Liver (tissue), 9 donors: ENCODE results near the gene WDR62. TPM values are rescaled to one million over a fixed set of nuclear protein-coding genes. Genes with fewer than 3 reads are reported as not detected.

Experiments
- DNase-seq: peaks from one replicate; pipeline ENCODE4 v3.0.0-alpha.2; 2017; ENCODE audit warnings: low spot score
- H3K27ac ChIP-seq, 2 donors: one replicate each; pipeline ENCODE4 v1.7.0; 2013; ENCODE audit warnings: inconsistent platforms in 2 of 2, low read length in 2 of 2, control low read depth in 1 of 2, low read depth in 1 of 2, mild to moderate bottlenecking in 1 of 2
- H3K27me3 ChIP-seq, 4 donors: one replicate each; pipeline versions ENCODE4 v1.6.1 to v1.7.0; 2013; ENCODE audit warnings: low read length in 3 of 4, inconsistent platforms in 1 of 4, mild to moderate bottlenecking in 1 of 4, moderate library complexity in 1 of 4; ENCODE audit not compliant: control insufficient read depth in 4 of 4, insufficient read depth in 4 of 4
- H3K36me3 ChIP-seq, 4 donors: one replicate each; pipeline versions ENCODE4 v1.6.1 to v1.7.0; 2013; ENCODE audit warnings: low read length in 3 of 4, mild to moderate bottlenecking in 3 of 4, low read depth in 1 of 4, moderate library complexity in 1 of 4; ENCODE audit not compliant: control insufficient read depth in 4 of 4, insufficient read depth in 3 of 4
- H3K4me1 ChIP-seq, 4 donors: one replicate each; pipeline versions ENCODE4 v1.6.1 to v1.7.0; 2013; ENCODE audit warnings: low read length in 3 of 4, mild to moderate bottlenecking in 3 of 4, moderate library complexity in 1 of 4; ENCODE audit not compliant: control insufficient read depth in 4 of 4, insufficient read depth in 4 of 4
- H3K4me3 ChIP-seq, 3 donors: one replicate each; pipeline versions ENCODE4 v1.6.1 to v1.7.0; 2013; ENCODE audit warnings: low read length in 3 of 3, control low read depth in 1 of 3, low read depth in 1 of 3, mild to moderate bottlenecking in 1 of 3
- H3K9ac ChIP-seq, 2 donors: one replicate each; pipeline ENCODE4 v1.7.0; 2013; ENCODE audit warnings: low read length in 2 of 2, mild to moderate bottlenecking in 2 of 2, moderate library complexity in 2 of 2, control low read depth in 1 of 2, low read depth in 1 of 2
- H3K9me3 ChIP-seq, 4 donors: one replicate each; pipeline versions ENCODE4 v1.6.1 to v1.7.0; 2013; ENCODE audit warnings: low read length in 3 of 4; ENCODE audit not compliant: control insufficient read depth in 4 of 4
- EGR1 ChIP-seq, 2 donors: IDR thresholded peaks; 2 replicates each; pipeline ENCODE4 v1.6.1; 2016 to 2018; ENCODE audit warnings: antibody characterized with exemption in 2 of 2, low read depth in 2 of 2
- FOXA1 ChIP-seq: IDR thresholded peaks from 2 replicates; pipeline ENCODE4 v1.6.1; 2016; ENCODE audit warnings: antibody characterized with exemption
- FOXA2 ChIP-seq: IDR thresholded peaks from 2 replicates; pipeline ENCODE4 v1.6.1; 2016; ENCODE audit warnings: antibody characterized with exemption
- GABPA ChIP-seq, 2 donors: IDR thresholded peaks in 1 of 2; conservative IDR thresholded peaks in 1 of 2; 2 replicates each; pipeline ENCODE4 v1.6.1; 2016; ENCODE audit warnings: antibody characterized with exemption in 2 of 2, mild to moderate bottlenecking in 1 of 2, moderate library complexity in 1 of 2
- HNF4A ChIP-seq, 2 donors: conservative IDR thresholded peaks; 2 replicates each; pipeline ENCODE4 v1.6.1; 2016; ENCODE audit warnings: antibody characterized with exemption in 2 of 2, mild to moderate bottlenecking in 2 of 2
- HNF4G ChIP-seq: IDR thresholded peaks from 2 replicates; pipeline ENCODE4 v1.6.1; 2016; ENCODE audit warnings: antibody characterized with exemption
- JUND ChIP-seq, 2 donors: IDR thresholded peaks; 2 replicates each; pipeline ENCODE4 v1.6.1; 2016; ENCODE audit warnings: antibody characterized with exemption in 2 of 2
- NR2F2 ChIP-seq: IDR thresholded peaks from 2 replicates; pipeline ENCODE4 v1.6.1; 2016; ENCODE audit warnings: antibody characterized with exemption
- RAD21 ChIP-seq, 2 donors: IDR thresholded peaks; 2 replicates each; pipeline ENCODE4 v1.6.1; 2016; ENCODE audit warnings: antibody characterized with exemption in 2 of 2, mild to moderate bottlenecking in 2 of 2
- RXRA ChIP-seq, 2 donors: IDR thresholded peaks; 2 replicates each; pipeline ENCODE4 v1.6.1; 2017 to 2018; ENCODE audit warnings: antibody characterized with exemption in 2 of 2, mild to moderate bottlenecking in 1 of 2
- SP1 ChIP-seq: IDR thresholded peaks from 2 replicates; pipeline ENCODE4 v1.6.1; 2018; ENCODE audit warnings: antibody characterized with exemption, mild to moderate bottlenecking
- TAF1 ChIP-seq: conservative IDR thresholded peaks from 2 replicates; pipeline ENCODE4 v1.6.1; 2016; ENCODE audit warnings: antibody characterized with exemption, mild to moderate bottlenecking
- YY1 ChIP-seq: IDR thresholded peaks from 2 replicates; pipeline ENCODE4 v1.6.1; 2016; ENCODE audit warnings: antibody characterized with exemption, mild to moderate bottlenecking
- WGBS: extraction: QIAGEN DNeasy Blood & Tissue Kit; methylation state at CpG from one replicate; pipeline ENCODE4 v1.1.7; 2013; 5-methylcytosine and 5-hydroxymethylcytosine counted together
- polyA plus RNA-seq, 2 donors: library from polyadenylated mRNA; stranded (reverse) in 1 of 2; unstranded in 1 of 2; fragments of 200-250 nt in 1 of 2; fragments of >200 nt in 1 of 2; fragmentation: Nextera tagmentation in 1 of 2; extraction: Ambion mirVana in 1 of 2; gene quantifications; one replicate each; pipeline versions ENCODE4 v1.2.1 to v1.2.3, GENCODE V29; 2013 to 2015
- total RNA-seq, 2 donors: library from RNA; depleted of rRNA; stranded (reverse); fragments of >200 nt; gene quantifications; one replicate each; pipeline ENCODE4 v1.2.3, GENCODE V29; 2014
- TF ChIP-seq, protein P1 (sequence below): IDR thresholded peaks from 2 replicates; pipeline ENCODE4 v1.6.1; 2016; ENCODE audit warnings: antibody characterized with exemption
- TF ChIP-seq, protein P2 (sequence below): IDR thresholded peaks from 2 replicates; pipeline ENCODE4 v1.6.1; 2016; ENCODE audit warnings: antibody characterized with exemption
- TF ChIP-seq, protein P3 (sequence below): IDR thresholded peaks from 2 replicates; pipeline ENCODE4 v1.6.1; 2016; ENCODE audit warnings: antibody characterized with exemption, mild to moderate bottlenecking
- TF ChIP-seq, protein P4 (sequence below): IDR thresholded peaks from 2 replicates; pipeline ENCODE4 v1.6.1; 2016; ENCODE audit warnings: antibody characterized with exemption
- TF ChIP-seq, protein P5 (sequence below): fragments of 150-350 bp; IDR thresholded peaks from 2 replicates; pipeline ENCODE4 v1.5.1; 2017; ENCODE audit warnings: improper control_type of control experiment, low read depth, low read length; ENCODE audit not compliant: missing input control
- donor health status: healthy.
- donor health status: healthy.
- donor health status: healthy.
- donor health status: healthy.
- donor health status: healthy.

WDR62 gene
- total and polyA plus RNA-seq, 4 donors, result 0.26 to 6.6 (median 0.71) TPM

DNA sequence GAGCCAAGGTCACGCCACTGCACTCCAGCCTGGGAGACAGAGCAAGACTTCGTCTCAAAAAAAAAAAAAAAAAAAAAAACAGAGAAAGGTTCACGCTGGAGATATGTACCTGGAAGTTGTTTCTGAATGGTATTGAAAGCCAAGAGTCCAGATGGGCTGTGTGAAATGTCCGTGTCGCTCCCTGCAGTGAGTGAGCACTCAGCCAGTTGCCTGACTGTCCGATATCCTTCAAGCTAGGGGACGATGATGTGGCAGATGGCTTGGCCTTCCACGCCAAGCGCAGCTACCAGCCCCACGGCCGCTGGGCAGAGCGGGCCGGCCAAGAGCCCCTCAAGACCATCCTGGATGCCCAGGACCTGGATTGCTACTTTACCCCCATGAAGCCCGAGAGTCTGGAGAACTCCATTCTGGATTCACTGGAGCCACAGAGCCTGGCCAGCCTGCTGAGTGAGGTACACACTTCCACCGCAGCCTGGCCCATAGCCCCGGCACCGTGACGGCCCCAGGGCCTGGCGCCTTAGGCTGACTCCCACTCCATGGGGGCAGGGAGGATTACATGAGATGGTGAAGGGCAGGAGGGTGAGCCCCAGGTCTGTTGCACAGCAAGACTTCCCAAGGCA is 44.6 kb downstream of the WDR62 start:
- 96% methylated on average over 19 of the region's 19 CpGs for WGBS
- no peak overlapping the region for H3K4me3 ChIP-seq
- no peaks in the 10 kb centered on the region for H3K4me1 ChIP-seq
- H3K27ac ChIP-seq, result no peak overlapping the region
- H3K27me3 ChIP-seq, result no peaks in the 10 kb centered on the region
- no peaks in the 10 kb centered on the region for H3K36me3 ChIP-seq
- no peak for DNase-seq
- H3K9ac ChIP-seq, result no peak overlapping the region
- no peaks in the 10 kb centered on the region for H3K9me3 ChIP-seq
- TF ChIP-seq GABPA (IDR thresholded peaks at IDR 0.05 in 1 of 2, conservative IDR thresholded peaks at IDR 0.05 in 1 of 2) (no peak), YY1 (no peak), RAD21 (IDR thresholded peaks at IDR 0.05) (no peak), JUND (IDR thresholded peaks at IDR 0.05) (no peak), EGR1 (IDR thresholded peaks at IDR 0.05; ENCODE audit: low read depth in 2 of 2) (no peak), TAF1 (no peak), SP1 (no peak), NR2F2 (no peak), HNF4A (conservative IDR thresholded peaks at IDR 0.05) (no peak), FOXA2 (no peak), HNF4G (no peak), FOXA1 (no peak), RXRA (IDR thresholded peaks at IDR 0.05) (no peak)
- TF ChIP-seq, protein P1, sequence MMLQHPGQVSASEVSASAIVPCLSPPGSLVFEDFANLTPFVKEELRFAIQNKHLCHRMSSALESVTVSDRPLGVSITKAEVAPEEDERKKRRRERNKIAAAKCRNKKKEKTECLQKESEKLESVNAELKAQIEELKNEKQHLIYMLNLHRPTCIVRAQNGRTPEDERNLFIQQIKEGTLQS, result no peak
- TF ChIP-seq, protein P2, sequence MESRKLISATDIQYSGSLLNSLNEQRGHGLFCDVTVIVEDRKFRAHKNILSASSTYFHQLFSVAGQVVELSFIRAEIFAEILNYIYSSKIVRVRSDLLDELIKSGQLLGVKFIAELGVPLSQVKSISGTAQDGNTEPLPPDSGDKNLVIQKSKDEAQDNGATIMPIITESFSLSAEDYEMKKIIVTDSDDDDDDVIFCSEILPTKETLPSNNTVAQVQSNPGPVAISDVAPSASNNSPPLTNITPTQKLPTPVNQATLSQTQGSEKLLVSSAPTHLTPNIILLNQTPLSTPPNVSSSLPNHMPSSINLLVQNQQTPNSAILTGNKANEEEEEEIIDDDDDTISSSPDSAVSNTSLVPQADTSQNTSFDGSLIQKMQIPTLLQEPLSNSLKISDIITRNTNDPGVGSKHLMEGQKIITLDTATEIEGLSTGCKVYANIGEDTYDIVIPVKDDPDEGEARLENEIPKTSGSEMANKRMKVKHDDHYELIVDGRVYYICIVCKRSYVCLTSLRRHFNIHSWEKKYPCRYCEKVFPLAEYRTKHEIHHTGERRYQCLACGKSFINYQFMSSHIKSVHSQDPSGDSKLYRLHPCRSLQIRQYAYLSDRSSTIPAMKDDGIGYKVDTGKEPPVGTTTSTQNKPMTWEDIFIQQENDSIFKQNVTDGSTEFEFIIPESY, result no peak
- TF ChIP-seq, protein P3, sequence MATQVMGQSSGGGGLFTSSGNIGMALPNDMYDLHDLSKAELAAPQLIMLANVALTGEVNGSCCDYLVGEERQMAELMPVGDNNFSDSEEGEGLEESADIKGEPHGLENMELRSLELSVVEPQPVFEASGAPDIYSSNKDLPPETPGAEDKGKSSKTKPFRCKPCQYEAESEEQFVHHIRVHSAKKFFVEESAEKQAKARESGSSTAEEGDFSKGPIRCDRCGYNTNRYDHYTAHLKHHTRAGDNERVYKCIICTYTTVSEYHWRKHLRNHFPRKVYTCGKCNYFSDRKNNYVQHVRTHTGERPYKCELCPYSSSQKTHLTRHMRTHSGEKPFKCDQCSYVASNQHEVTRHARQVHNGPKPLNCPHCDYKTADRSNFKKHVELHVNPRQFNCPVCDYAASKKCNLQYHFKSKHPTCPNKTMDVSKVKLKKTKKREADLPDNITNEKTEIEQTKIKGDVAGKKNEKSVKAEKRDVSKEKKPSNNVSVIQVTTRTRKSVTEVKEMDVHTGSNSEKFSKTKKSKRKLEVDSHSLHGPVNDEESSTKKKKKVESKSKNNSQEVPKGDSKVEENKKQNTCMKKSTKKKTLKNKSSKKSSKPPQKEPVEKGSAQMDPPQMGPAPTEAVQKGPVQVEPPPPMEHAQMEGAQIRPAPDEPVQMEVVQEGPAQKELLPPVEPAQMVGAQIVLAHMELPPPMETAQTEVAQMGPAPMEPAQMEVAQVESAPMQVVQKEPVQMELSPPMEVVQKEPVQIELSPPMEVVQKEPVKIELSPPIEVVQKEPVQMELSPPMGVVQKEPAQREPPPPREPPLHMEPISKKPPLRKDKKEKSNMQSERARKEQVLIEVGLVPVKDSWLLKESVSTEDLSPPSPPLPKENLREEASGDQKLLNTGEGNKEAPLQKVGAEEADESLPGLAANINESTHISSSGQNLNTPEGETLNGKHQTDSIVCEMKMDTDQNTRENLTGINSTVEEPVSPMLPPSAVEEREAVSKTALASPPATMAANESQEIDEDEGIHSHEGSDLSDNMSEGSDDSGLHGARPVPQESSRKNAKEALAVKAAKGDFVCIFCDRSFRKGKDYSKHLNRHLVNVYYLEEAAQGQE, result no peak
- TF ChIP-seq, protein P4, sequence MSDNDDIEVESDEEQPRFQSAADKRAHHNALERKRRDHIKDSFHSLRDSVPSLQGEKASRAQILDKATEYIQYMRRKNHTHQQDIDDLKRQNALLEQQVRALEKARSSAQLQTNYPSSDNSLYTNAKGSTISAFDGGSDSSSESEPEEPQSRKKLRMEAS, result no peak
- TF ChIP-seq, protein P5, sequence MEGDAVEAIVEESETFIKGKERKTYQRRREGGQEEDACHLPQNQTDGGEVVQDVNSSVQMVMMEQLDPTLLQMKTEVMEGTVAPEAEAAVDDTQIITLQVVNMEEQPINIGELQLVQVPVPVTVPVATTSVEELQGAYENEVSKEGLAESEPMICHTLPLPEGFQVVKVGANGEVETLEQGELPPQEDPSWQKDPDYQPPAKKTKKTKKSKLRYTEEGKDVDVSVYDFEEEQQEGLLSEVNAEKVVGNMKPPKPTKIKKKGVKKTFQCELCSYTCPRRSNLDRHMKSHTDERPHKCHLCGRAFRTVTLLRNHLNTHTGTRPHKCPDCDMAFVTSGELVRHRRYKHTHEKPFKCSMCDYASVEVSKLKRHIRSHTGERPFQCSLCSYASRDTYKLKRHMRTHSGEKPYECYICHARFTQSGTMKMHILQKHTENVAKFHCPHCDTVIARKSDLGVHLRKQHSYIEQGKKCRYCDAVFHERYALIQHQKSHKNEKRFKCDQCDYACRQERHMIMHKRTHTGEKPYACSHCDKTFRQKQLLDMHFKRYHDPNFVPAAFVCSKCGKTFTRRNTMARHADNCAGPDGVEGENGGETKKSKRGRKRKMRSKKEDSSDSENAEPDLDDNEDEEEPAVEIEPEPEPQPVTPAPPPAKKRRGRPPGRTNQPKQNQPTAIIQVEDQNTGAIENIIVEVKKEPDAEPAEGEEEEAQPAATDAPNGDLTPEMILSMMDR, result no peak
